Ovary (tissue), 9 donors: ENCODE results near the gene HSPA1B. TPM values are rescaled to one million over a fixed set of nuclear protein-coding genes. Genes with fewer than 3 reads are reported as not detected.
"Not testable (repeated sequence)": the region's sequence is repeated elsewhere in the genome, so short reads cannot be mapped to it uniquely, and the experiment has no call there.

Experiments
- DNase-seq, 5 donors: peaks; one replicate each; pipeline ENCODE4 v3.0.0-alpha.2; 2019 to 2020
- H3K27ac ChIP-seq, 2 donors: fragments of 200-600 bp; one replicate each; pipeline versions ENCODE4 v1.5.1 to v1.8.0; 2019 to 2022
- H3K27me3 ChIP-seq: fragments of 200-600 bp; one replicate; pipeline ENCODE4 v1.8.0; 2022
- H3K36me3 ChIP-seq: fragments of 200-600 bp; sonication (generic); one replicate; pipeline ENCODE4 v1.5.1; 2019
- H3K4me1 ChIP-seq: one replicate; pipeline ENCODE4 v1.8.1; 2013; ENCODE audit warnings: mild to moderate bottlenecking, moderate library complexity; ENCODE audit not compliant: insufficient read depth
- H3K4me3 ChIP-seq: fragments of 200-600 bp; sonication (generic); one replicate; pipeline ENCODE4 v1.5.1; 2017
- H3K9me3 ChIP-seq, 2 donors: fragments of 200-600 bp in 1 of 2; sonication (generic) in 1 of 2; one replicate each; pipeline versions ENCODE4 v1.5.1 to v1.8.1; 2013 to 2019; ENCODE audit warnings: mild to moderate bottlenecking in 1 of 2, moderate library complexity in 1 of 2
- CTCF ChIP-seq, 3 donors: fragments of 450-650 bp in 2 of 3; fragments of 200-600 bp in 1 of 3; IDR thresholded peaks; one replicate each; pipeline versions ENCODE4 v1.5.1 to v1.8.0; 2016 to 2022; ENCODE audit warnings: antibody characterized with exemption in 3 of 3, mild to moderate bottlenecking in 1 of 3
- EP300 ChIP-seq: sonication (generic); formaldehyde crosslinking; IDR thresholded peaks from one replicate; pipeline ENCODE4 v1.6.1; 2017; ENCODE audit warnings: antibody characterized with exemption
- POLR2A ChIP-seq: fragments of 450-650 bp; IDR thresholded peaks from one replicate; pipeline ENCODE4 v1.6.1; 2017; ENCODE audit warnings: antibody characterized with exemption, mild to moderate bottlenecking, moderate library complexity
- WGBS, 3 donors: extraction: QIAGEN DNeasy Blood & Tissue Kit in 1 of 3; methylation state at CpG; one replicate each; pipeline versions ENCODE4 v1.1.5 to v1.1.7; 2013 to 2017; 5-methylcytosine and 5-hydroxymethylcytosine counted together
- intact Hi-C, 4 donors: fragments of 100-400 bp; cut with DNase I; formaldehyde crosslinking; loops; one replicate each; pipeline versions ENCODE4 v1.11.0 to v1.15.1; 2022 to 2023
- polyA plus RNA-seq, 2 donors: library from polyadenylated mRNA; stranded (reverse); fragments of 200-250 nt in 1 of 2; fragments of 350-450 nt in 1 of 2; fragmentation: Illumina TruSeq in 1 of 2; extraction: RNeasy Lipid Tissue Mini Kit (QIAGEN cat#74804) in 1 of 2; gene quantifications; one replicate each; pipeline ENCODE4 v1.2.3, GENCODE V29; 2013 to 2014
- total RNA-seq, 7 donors: library from RNA; depleted of rRNA in 2 of 7; stranded (reverse); fragments of >200 nt in 2 of 7; fragmentation: NEBNext Ultra II Directional in 3 of 7; extraction: Animal tissue kit (Norgen Biotek cat#: 25700) in 3 of 7; gene quantifications; one replicate each; pipeline versions ENCODE4 v1.1.0 to v1.2.4, GENCODE V29; 2016 to 2023
- donor health status: DM: no; HTN: no; CAD: no; lungs with moderate emphysema.
- donor health status: DM: no; HTN: no; CAD: no.
- donor health status: Bipolar disorder and iron deficiency.
- donor health status: DM: yes; HTN: yes; CAD: no.
- donor health status: DM: no; HTN: no; CAD: no.
- donor health status: DM: yes; HTN: yes; CAD: no.

HSPA1B gene
- total and polyA plus RNA-seq, 9 donors, result 41.9 to 506 (median 175) TPM

- 11 to 36% (median 14%) methylated on average over 1 of the region's 1 CpG for WGBS, 3 donors
- H3K9me3 ChIP-seq, result no peaks in the 10 kb centered on the region
- H3K4me3 ChIP-seq, result no peak overlapping the region
- H3K27ac ChIP-seq, result no peak overlapping the region
- no peaks in the 10 kb centered on the region for H3K4me1 ChIP-seq
- H3K36me3 ChIP-seq, result no peaks in the 10 kb centered on the region
- intact Hi-C loops, result loop anchor here in 2 of 4 donors (10.0 kb wide), 2 partner anchors 103 to 293 kb away; partner anchors contain the start of genes ATP6V1G2 (in 1 of the 2), CLIC1 (in 1 of the 2), DDX39B (in 1 of the 2) and NFKBIL1 (in 1 of the 2)
- no peaks in the 10 kb centered on the region for H3K27me3 ChIP-seq
- peak in 1 of 5 donors; percentile 17 for DNase-seq
- no peak for TF ChIP-seq POLR2A
- no peak for TF ChIP-seq EP300
- no peak for TF ChIP-seq CTCF (IDR thresholded peaks at IDR 0.05)
These were observed 10.0 kb downstream of the HSPA1B start for GRCh38 chr6:31837369-31838113.

GRCh38 chr6:31838114-31838553 lies 10.6 kb downstream of the HSPA1B start:
- peak in 1 of 5 donors; percentile 6 for DNase-seq
- H3K4me3 ChIP-seq, H3K36me3 ChIP-seq, H3K27me3 ChIP-seq, H3K4me1 ChIP-seq, H3K9me3 ChIP-seq, H3K27ac ChIP-seq: not testable (repeated sequence)
- 79 to 84% (median 84%) methylated on average over 9 of the region's 9 CpGs for WGBS, 3 donors
- intact Hi-C loops, result loop anchor here in 2 of 4 donors (10.0 kb wide), 2 partner anchors 103 to 293 kb away; partner anchors contain the start of genes ATP6V1G2 (in 1 of the 2), CLIC1 (in 1 of the 2), DDX39B (in 1 of the 2) and NFKBIL1 (in 1 of the 2)

GRCh38 chr6:31838968-31839367 lies 11.4 kb downstream of the HSPA1B start:
- no peak for TF ChIP-seq EP300
- no peak for TF ChIP-seq POLR2A
- TF ChIP-seq CTCF (IDR thresholded peaks at IDR 0.05), result no peak

GRCh38 chr6:31839779-31840126 lies 12.2 kb downstream of the HSPA1B start:
- H3K9me3 ChIP-seq, H3K27me3 ChIP-seq, H3K4me3 ChIP-seq, DNase-seq, H3K36me3 ChIP-seq, H3K4me1 ChIP-seq, H3K27ac ChIP-seq: not testable (repeated sequence)
- intact Hi-C loops, result loop anchor here in 2 of 4 donors (10.0 kb wide), 2 partner anchors 105 to 295 kb away; partner anchors contain the start of genes ATP6V1G2 (in 1 of the 2), CLIC1 (in 1 of the 2), DDX39B (in 1 of the 2) and NFKBIL1 (in 1 of the 2)
- 73 to 83% (median 77%) methylated on average over 8 of the region's 8 CpGs for WGBS, 3 donors

More at GRCh38 chr6:31838968-31839367, 11.4 kb downstream of the HSPA1B start:
- no peak overlapping the region for H3K27ac ChIP-seq
- no peaks in the 10 kb centered on the region for H3K36me3 ChIP-seq
- H3K9me3 ChIP-seq, result no peaks in the 10 kb centered on the region
- H3K4me1 ChIP-seq, result no peaks in the 10 kb centered on the region
- no peaks in the 10 kb centered on the region for H3K27me3 ChIP-seq
- H3K4me3 ChIP-seq, result no peak overlapping the region
- WGBS, 3 donors, result 90 to 94% (median 93%) methylated on average over 3 of the region's 3 CpGs
- no peak for DNase-seq
- intact Hi-C loops, result loop anchor here in 2 of 4 donors (10.0 kb wide), 2 partner anchors 104 to 294 kb away; partner anchors contain the start of genes ATP6V1G2 (in 1 of the 2), CLIC1 (in 1 of the 2), DDX39B (in 1 of the 2) and NFKBIL1 (in 1 of the 2)

GRCh38 chr6:31842053-31842452 lies 14.5 kb downstream of the HSPA1B start:
- no peaks in the 10 kb centered on the region for H3K9me3 ChIP-seq
- H3K27ac ChIP-seq, result no peak overlapping the region
- 84 to 95% (median 93%) methylated on average over 9 of the region's 9 CpGs for WGBS, 3 donors
- intact Hi-C loops, result no loop called here
- TF ChIP-seq POLR2A, result no peak
- no peak for TF ChIP-seq CTCF (IDR thresholded peaks at IDR 0.05)
- TF ChIP-seq EP300, result no peak
- no peaks in the 10 kb centered on the region for H3K4me1 ChIP-seq
- H3K27me3 ChIP-seq, result no peaks in the 10 kb centered on the region
- DNase-seq, result no peak
- no peaks in the 10 kb centered on the region for H3K36me3 ChIP-seq
- H3K4me3 ChIP-seq, result no peak overlapping the region
